Keratinocyte (primary cell): ENCODE measurements around the gene MBTPS1. TPM values are rescaled to one million over a fixed set of nuclear protein-coding genes. Genes with fewer than 3 reads are reported as not detected.

Experiments used
- DNase-seq: peaks from one replicate; pipeline ENCODE4 v3.0.0-alpha.2; 2011; ENCODE audit warnings: low read depth, missing footprints, low spot score
- FAIRE-seq: peaks from 2 replicates; lab custom pipeline; 2011; peaks lifted over from hg19 to GRCh38; lab: Jason Lieb, UNC
- H2AFZ ChIP-seq: 2 replicates; pipeline ENCODE4 v1.6.0; 2012; ENCODE audit warnings: low read length, control low read depth, inconsistent platforms; ENCODE audit not compliant: control insufficient read depth
- H3K27ac ChIP-seq: 2 replicates; pipeline ENCODE4 v1.5.1; 2011; ENCODE audit warnings: low read length; ENCODE audit not compliant: control insufficient read depth, insufficient read depth
- H3K27me3 ChIP-seq: 3 replicates; pipeline ENCODE4 v1.6.0; 2011; ENCODE audit warnings: low read length; ENCODE audit not compliant: control insufficient read depth, insufficient read depth; ENCODE audit errors: extremely low read depth
- H3K36me3 ChIP-seq, 2 experiments: 2 replicates in 1 of 2; 3 replicates in 1 of 2; pipeline ENCODE4 v1.5.1; 2011; ENCODE audit warnings: low read length in 2 of 2, mild to moderate bottlenecking in 1 of 2; ENCODE audit not compliant: control insufficient read depth in 2 of 2, insufficient read depth in 2 of 2; ENCODE audit errors: extremely low read depth in 1 of 2
- H3K4me1 ChIP-seq: 3 replicates; pipeline ENCODE4 v1.5.1; 2011; ENCODE audit warnings: low read length; ENCODE audit not compliant: control insufficient read depth, insufficient read depth; ENCODE audit errors: extremely low read depth
- H3K4me2 ChIP-seq: 3 replicates; pipeline ENCODE4 v1.6.0; 2011; ENCODE audit warnings: low read depth, low read length; ENCODE audit not compliant: control insufficient read depth, insufficient read depth; ENCODE audit errors: extremely low read depth
- H3K4me3 ChIP-seq, 3 experiments: fragments of 200-600 bp in 1 of 3; sonication (generic) in 1 of 3; 2 replicates in 2 of 3; 3 replicates in 1 of 3; pipeline ENCODE4 v1.5.1; 2011 to 2016; ENCODE audit warnings: low read length in 3 of 3, mild to moderate bottlenecking in 3 of 3, control low read depth in 2 of 3, inconsistent platforms in 1 of 3, low read depth in 1 of 3, mixed read lengths in 1 of 3, mixed run types in 1 of 3, moderate library complexity in 1 of 3; ENCODE audit not compliant: control insufficient read depth in 2 of 3, insufficient read depth in 2 of 3; ENCODE audit errors: extremely low read depth in 1 of 3
- H3K79me2 ChIP-seq: 2 replicates; pipeline ENCODE4 v1.6.0; 2012; ENCODE audit warnings: low read length; ENCODE audit not compliant: control insufficient read depth, insufficient read depth
- H3K9ac ChIP-seq: 3 replicates; pipeline ENCODE4 v1.6.0; 2011; ENCODE audit warnings: low read length; ENCODE audit not compliant: control insufficient read depth, insufficient read depth; ENCODE audit errors: extremely low read depth
- H3K9me1 ChIP-seq: 3 replicates; pipeline ENCODE4 v1.6.0; 2011; ENCODE audit warnings: low read length; ENCODE audit not compliant: control insufficient read depth, insufficient read depth; ENCODE audit errors: extremely low read depth
- H3K9me3 ChIP-seq: 2 replicates; pipeline ENCODE4 v1.5.1; 2012; ENCODE audit warnings: low read depth, low read length; ENCODE audit not compliant: control insufficient read depth
- H4K20me1 ChIP-seq: 3 replicates; pipeline ENCODE4 v1.6.0; 2011; ENCODE audit warnings: low read length; ENCODE audit not compliant: control insufficient read depth, insufficient read depth; ENCODE audit errors: extremely low read depth
- CTCF ChIP-seq, 3 experiments: IDR thresholded peaks in 1 of 3; conservative IDR thresholded peaks in 1 of 3; optimal IDR thresholded peaks in 1 of 3; 2 replicates in 2 of 3; 3 replicates in 1 of 3; pipeline versions ENCODE3 to v1.5.1; 2011; ENCODE audit warnings: low read length in 3 of 3, mild to moderate bottlenecking in 3 of 3, moderate library complexity in 2 of 3, control low read depth in 1 of 3, inconsistent platforms in 1 of 3; ENCODE audit not compliant: insufficient read depth in 2 of 3; ENCODE audit errors: extremely low read depth in 1 of 3
- EZH2 ChIP-seq: IDR thresholded peaks from one replicate; pipeline ENCODE4 v1.6.1; 2012; ENCODE audit warnings: inconsistent platforms, mild to moderate bottlenecking, low read length, moderate library complexity
- dilution Hi-C: fragments of 300-500 bp; cut with MboI; formaldehyde crosslinking; loops from one replicate; pipeline ENCODE4 v1.7.0; 2020; ENCODE audit warnings: low sequenced_read_pairs; ENCODE audit not compliant: extremely low pct_ligation_motif_present
- polyA plus RNA-seq, 5 experiments: library from polyadenylated mRNA; depleted of rRNA in 3 of 5; stranded (reverse) in 3 of 5; stranded (forward) in 1 of 5; unstranded in 1 of 5; fragments of >200 nt; gene quantifications; 1 replicate in 1 of 5; 2 replicates in 3 of 5; 3 replicates in 1 of 5; pipeline versions ENCODE4 v1.2.1 to v1.2.3, GENCODE V29; 2011 to 2012; ENCODE audit warnings: missing spikeins in 2 of 5, low read depth in 1 of 5, low replicate concordance in 1 of 5

MBTPS1 gene
- polyA plus RNA-seq, 1 donor (not counting 4 experiments of a cell fraction or from before 2014, with no cell fraction given), result 56.0 TPM

DNA sequence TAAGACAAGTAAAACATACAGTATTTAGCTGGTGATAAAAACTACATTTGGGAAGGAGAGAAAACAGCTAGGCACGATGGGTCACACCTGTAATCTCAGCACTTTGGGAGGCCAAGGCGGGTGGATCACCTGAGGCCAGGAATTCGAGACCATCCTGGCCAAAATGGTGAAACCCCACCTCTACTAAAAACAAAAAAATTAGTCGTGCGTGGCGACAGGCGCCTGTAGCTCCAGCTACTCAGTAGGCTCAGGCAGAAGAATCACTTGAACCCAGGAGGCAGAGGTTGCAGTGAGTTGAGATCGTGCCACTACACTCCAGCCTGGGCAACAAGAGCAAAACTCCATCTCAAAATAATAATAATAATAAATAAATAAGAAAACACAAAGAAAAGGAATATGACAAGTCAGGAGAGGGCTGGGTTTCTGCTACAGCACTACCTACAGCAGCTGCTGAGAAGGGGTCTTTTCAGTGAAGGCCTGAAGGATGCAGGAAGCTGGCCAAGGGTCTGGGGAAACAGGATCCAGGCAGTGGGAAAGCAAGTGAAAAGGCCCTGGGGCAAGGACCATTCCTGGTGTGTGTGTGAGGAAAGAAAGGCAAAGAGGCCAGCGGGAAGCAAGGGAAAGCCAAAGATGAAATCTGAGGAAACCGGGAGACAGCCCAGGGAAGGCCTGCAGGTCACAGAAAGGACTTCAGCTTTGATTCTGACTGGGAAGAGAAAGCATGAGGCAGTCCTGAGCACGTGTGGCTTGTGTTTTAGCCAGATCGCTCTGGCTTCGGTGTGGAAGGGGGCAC, 10.6 kb downstream of the MBTPS1 start:
- Histone ChIP-seq H3K4me1 (peaks cover 11% of the 10 kb centered on the region), H3K79me2 (peaks cover 78% of the 10 kb centered on the region), H3K9ac (no peak overlapping the region), H3K27ac (no peak overlapping the region), H3K36me3 (peaks cover 0 to 7% of the 10 kb centered on the region in 2 experiments), H4K20me1 (peaks cover 9% of the 10 kb centered on the region), H3K4me2 (no peak overlapping the region), H2AFZ (no peak overlapping the region), H3K9me1 (peaks cover 3% of the 10 kb centered on the region), H3K9me3 (no peaks in the 10 kb centered on the region), H3K4me3 (no peak overlapping the region), H3K27me3 (no peaks in the 10 kb centered on the region)
- TF ChIP-seq EZH2, result no peak
- TF ChIP-seq CTCF (optimal IDR thresholded peaks at IDR 0.05 in 1 of 3, IDR thresholded peaks at IDR 0.05 in 1 of 3, conservative IDR thresholded peaks at IDR 0.05 in 1 of 3; ENCODE audit: extremely low read depth in 1 of 3, insufficient read depth in 2 of 3, low read length in 3 of 3), result no peak
- dilution Hi-C loops, result no loop called here
- no peak for FAIRE-seq
- no peak for DNase-seq

GRCh38 chr16:84105301-84105815, 11.4 kb downstream of the MBTPS1 start:
- peaks cover 11% of the 10 kb centered on the region for H3K4me1 ChIP-seq
- H4K20me1 ChIP-seq, result peaks cover 9% of the 10 kb centered on the region

More at GRCh38 chr16:84105301-84105815, 11.4 kb downstream of the MBTPS1 start:
- Histone ChIP-seq H3K27ac (no peak overlapping the region), H3K79me2 (peaks cover 70% of the 10 kb centered on the region), H3K9me3 (no peaks in the 10 kb centered on the region), H3K36me3 (peaks cover 0 to 6% of the 10 kb centered on the region in 2 experiments), H3K9me1 (peaks cover 3% of the 10 kb centered on the region), H2AFZ (no peak overlapping the region), H3K27me3 (no peaks in the 10 kb centered on the region), H3K9ac (no peak overlapping the region), H3K4me2 (no peak overlapping the region), H3K4me3 (no peak overlapping the region)
- dilution Hi-C loops, result no loop called here
- DNase-seq (no peak), FAIRE-seq (no peak)
- TF ChIP-seq EZH2 (no peak), CTCF (optimal IDR thresholded peaks at IDR 0.05 in 1 of 3, IDR thresholded peaks at IDR 0.05 in 1 of 3, conservative IDR thresholded peaks at IDR 0.05 in 1 of 3; ENCODE audit: extremely low read depth in 1 of 3, insufficient read depth in 2 of 3, low read length in 3 of 3) (no peak)
